ENCODE measurements around the gene RDM1.

- TF ChIP-seq TCF7 (CRISPR knock-in tag; IDR thresholded peaks at IDR 0.05; ENCODE audit: low read depth) (no peak), SP1 (CRISPR knock-in tag; conservative IDR thresholded peaks at IDR 0.05) (no peak), NR3C1 (CRISPR knock-in tag; conservative IDR thresholded peaks at IDR 0.05; ENCODE audit: low read depth) (no peak), SMAD3 (CRISPR knock-in tag; IDR thresholded peaks at IDR 0.05; ENCODE audit: borderline replicate concordance) (no peak)
- TF ChIP-seq, protein P1, sequence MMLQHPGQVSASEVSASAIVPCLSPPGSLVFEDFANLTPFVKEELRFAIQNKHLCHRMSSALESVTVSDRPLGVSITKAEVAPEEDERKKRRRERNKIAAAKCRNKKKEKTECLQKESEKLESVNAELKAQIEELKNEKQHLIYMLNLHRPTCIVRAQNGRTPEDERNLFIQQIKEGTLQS (CRISPR knock-in tag; conservative IDR thresholded peaks at IDR 0.05) = no peak
- TF ChIP-seq, protein P2, sequence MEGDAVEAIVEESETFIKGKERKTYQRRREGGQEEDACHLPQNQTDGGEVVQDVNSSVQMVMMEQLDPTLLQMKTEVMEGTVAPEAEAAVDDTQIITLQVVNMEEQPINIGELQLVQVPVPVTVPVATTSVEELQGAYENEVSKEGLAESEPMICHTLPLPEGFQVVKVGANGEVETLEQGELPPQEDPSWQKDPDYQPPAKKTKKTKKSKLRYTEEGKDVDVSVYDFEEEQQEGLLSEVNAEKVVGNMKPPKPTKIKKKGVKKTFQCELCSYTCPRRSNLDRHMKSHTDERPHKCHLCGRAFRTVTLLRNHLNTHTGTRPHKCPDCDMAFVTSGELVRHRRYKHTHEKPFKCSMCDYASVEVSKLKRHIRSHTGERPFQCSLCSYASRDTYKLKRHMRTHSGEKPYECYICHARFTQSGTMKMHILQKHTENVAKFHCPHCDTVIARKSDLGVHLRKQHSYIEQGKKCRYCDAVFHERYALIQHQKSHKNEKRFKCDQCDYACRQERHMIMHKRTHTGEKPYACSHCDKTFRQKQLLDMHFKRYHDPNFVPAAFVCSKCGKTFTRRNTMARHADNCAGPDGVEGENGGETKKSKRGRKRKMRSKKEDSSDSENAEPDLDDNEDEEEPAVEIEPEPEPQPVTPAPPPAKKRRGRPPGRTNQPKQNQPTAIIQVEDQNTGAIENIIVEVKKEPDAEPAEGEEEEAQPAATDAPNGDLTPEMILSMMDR (IDR thresholded peaks at IDR 0.05) = no peak
Measured at GRCh38 chr17:35895636-35896587, 34.7 kb downstream of the RDM1 start.
